Effector memory CD8-positive, alpha-beta T cell (primary cell): ENCODE measurements around the gene PHF21A.
A peak's percentile ranks its signal among the peaks of the same experiment; 100 is the strongest.

Source experiments
- ATAC-seq: fragments of 150-1000 bp; cut with Tn5 transposase; replicated peaks from 2 replicates; pipeline ENCODE4 v1.10.0; 2021; ENCODE audit warnings: mild to moderate bottlenecking, moderate library complexity
- DNase-seq, 3 experiments: peaks; one replicate each; pipeline ENCODE4 v3.0.0; 2021
- H3K27ac Mint-ChIP-seq, 2 donors: one replicate each; pipeline ENCODE4 v1.8.0; 2022; ENCODE audit warnings: mild to moderate bottlenecking in 2 of 2, mixed read lengths in 2 of 2, moderate library complexity in 2 of 2
- H3K27me3 Mint-ChIP-seq, 2 donors: one replicate each; pipeline ENCODE4 v1.8.0; 2022; ENCODE audit warnings: mixed read lengths in 2 of 2
- H3K36me3 Mint-ChIP-seq: one replicate; pipeline ENCODE4 v1.8.0; 2022; ENCODE audit warnings: mild to moderate bottlenecking, moderate library complexity, mixed read lengths; ENCODE audit not compliant: insufficient read depth
- H3K4me1 Mint-ChIP-seq, 2 donors: one replicate each; pipeline ENCODE4 v1.8.0; 2022; ENCODE audit warnings: low read depth in 2 of 2, mixed read lengths in 2 of 2
- H3K4me3 Mint-ChIP-seq, 2 donors: one replicate each; pipeline ENCODE4 v1.8.0; 2022; ENCODE audit warnings: mild to moderate bottlenecking in 2 of 2, mixed read lengths in 2 of 2, moderate library complexity in 2 of 2
- H3K9me3 Mint-ChIP-seq, 2 donors: one replicate each; pipeline ENCODE4 v1.8.0; 2022; ENCODE audit warnings: mixed read lengths in 2 of 2

PHF21A gene

DNA sequence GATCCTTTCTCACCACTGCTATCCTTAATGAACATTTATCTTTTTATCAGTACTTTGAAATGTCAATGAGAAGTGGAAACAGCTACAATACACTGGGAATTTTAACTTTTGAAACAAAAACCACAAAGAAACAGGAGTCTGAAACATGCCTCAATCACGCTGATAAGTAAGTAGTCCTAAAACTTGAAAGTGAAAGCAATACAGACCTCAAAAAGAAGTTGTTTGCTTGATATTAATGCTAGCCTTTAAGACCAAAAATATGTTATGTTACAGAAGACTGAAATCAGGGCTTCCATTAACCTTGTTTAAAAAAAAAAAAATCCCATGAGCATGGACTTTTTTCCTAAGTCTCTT lies 21.3 kb downstream of the PHF21A start:
- peak; percentile 62 for ATAC-seq
- H3K4me3 Mint-ChIP-seq: peak overlapping the region; percentile 71 to 80
- peaks cover 5% of the 10 kb centered on the region for H3K36me3 Mint-ChIP-seq
- peaks cover 41 to 68% of the 10 kb centered on the region in 2 donors for H3K4me1 Mint-ChIP-seq
- DNase-seq: no peak
- H3K27ac Mint-ChIP-seq: peak overlapping the region; percentile 91 to 93
- no peaks in the 10 kb centered on the region for H3K9me3 Mint-ChIP-seq
- no peaks in the 10 kb centered on the region for H3K27me3 Mint-ChIP-seq

DNA sequence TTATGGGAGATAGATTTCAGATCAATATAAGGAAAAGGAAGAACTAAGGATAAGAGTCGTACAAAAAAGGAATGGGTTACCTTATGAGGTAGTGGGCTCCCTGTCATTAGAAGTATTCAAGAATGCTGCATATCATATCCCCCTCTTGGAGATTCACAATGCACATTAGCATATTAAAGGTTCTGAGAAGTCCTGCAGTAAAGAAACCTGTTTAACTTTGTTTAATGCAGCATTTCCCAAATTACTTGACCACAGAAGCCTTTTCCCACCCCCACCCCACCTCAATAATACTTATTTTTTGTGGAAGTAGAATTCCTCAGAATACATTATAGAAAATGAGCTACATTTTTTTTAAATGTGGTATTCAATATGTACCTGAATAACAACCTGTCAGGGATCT lies 30.9 kb downstream of the PHF21A start:
- Mint-ChIP-seq H3K9me3 (no peaks in the 10 kb centered on the region), H3K4me1 (peaks cover 7 to 10% of the 10 kb centered on the region in 2 donors), H3K27ac (no peak overlapping the region), H3K27me3 (no peaks in the 10 kb centered on the region), H3K36me3 (peaks cover 29% of the 10 kb centered on the region), H3K4me3 (no peak overlapping the region)
- ATAC-seq (no peak), DNase-seq (no peak)

GRCh38 chr11:46079662-46080061 lies 41.6 kb downstream of the PHF21A start:
- no peak overlapping the region for H3K27ac Mint-ChIP-seq
- no peaks in the 10 kb centered on the region for H3K27me3 Mint-ChIP-seq
- no peak for ATAC-seq
- H3K4me3 Mint-ChIP-seq: no peak overlapping the region
- H3K9me3 Mint-ChIP-seq: no peaks in the 10 kb centered on the region
- peaks cover 4 to 8% of the 10 kb centered on the region in 2 donors for H3K4me1 Mint-ChIP-seq
- DNase-seq: no peak
- H3K36me3 Mint-ChIP-seq: peaks cover 36% of the 10 kb centered on the region

GRCh38 chr11:46075928-46076327 lies 45.3 kb downstream of the PHF21A start:
- peaks cover 32% of the 10 kb centered on the region for H3K36me3 Mint-ChIP-seq
- H3K4me1 Mint-ChIP-seq: peaks cover 11 to 19% of the 10 kb centered on the region in 2 donors

GRCh38 chr11:46075168-46075567 lies 46.1 kb downstream of the PHF21A start:
- Mint-ChIP-seq H3K27me3 (no peaks in the 10 kb centered on the region), H3K4me3 (no peak overlapping the region), H3K36me3 (peaks cover 33% of the 10 kb centered on the region), H3K9me3 (no peaks in the 10 kb centered on the region), H3K4me1 (peaks cover 11 to 19% of the 10 kb centered on the region in 2 donors), H3K27ac (no peak overlapping the region)
- ATAC-seq (no peak), DNase-seq (no peak)

More at GRCh38 chr11:46075928-46076327, 45.3 kb downstream of the PHF21A start:
- Mint-ChIP-seq H3K27me3 (no peaks in the 10 kb centered on the region), H3K27ac (no peak overlapping the region), H3K9me3 (no peaks in the 10 kb centered on the region), H3K4me3 (no peak overlapping the region)
- ATAC-seq: no peak
- DNase-seq: no peak

GRCh38 chr11:46073632-46074031 lies 47.6 kb downstream of the PHF21A start:
- Mint-ChIP-seq H3K4me3 (no peak overlapping the region), H3K27ac (no peak overlapping the region), H3K9me3 (no peaks in the 10 kb centered on the region), H3K36me3 (peaks cover 29% of the 10 kb centered on the region), H3K27me3 (no peaks in the 10 kb centered on the region), H3K4me1 (peaks cover 9 to 24% of the 10 kb centered on the region in 2 donors)
- no peak for DNase-seq
- ATAC-seq: no peak

DNA sequence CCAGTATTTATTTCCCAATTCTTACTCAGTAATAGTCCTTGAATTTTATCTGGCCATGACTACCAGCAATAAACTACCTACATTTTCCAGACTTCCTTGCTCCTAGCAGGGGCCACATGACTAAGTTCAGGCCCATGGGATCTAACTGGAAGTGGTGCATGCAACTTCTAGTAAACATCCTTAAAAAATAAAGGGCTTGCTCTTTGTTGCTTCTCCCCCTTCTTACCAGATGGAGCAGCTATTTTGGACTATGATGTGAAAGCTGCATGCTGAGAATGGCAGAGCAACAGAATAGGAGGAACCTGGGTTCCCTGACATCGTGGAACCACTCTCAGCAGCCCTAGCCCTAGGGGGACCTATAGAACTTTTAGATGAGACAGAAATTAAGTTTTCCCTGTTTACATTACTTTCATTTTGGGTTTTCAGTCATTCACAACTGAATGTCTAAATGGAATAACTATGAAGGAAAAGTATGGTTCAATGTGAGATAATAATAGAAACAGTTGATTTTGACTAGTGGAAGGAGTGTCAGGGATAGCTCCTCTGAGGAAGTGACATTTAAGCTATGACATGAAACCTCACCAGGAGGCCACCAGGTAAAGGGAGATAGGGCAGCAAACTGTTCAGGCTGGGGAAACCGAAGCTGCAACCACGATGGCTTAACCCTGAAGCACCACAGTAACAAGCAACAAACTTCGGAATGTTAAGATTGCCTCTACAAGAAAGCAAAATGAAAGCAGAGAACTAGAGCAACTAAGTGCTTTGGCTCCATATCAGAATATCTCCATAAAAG lies 48.9 kb downstream of the PHF21A start:
- H3K4me3 Mint-ChIP-seq: no peak overlapping the region
- peaks cover 8 to 22% of the 10 kb centered on the region in 2 donors for H3K4me1 Mint-ChIP-seq
- peaks cover 29% of the 10 kb centered on the region for H3K36me3 Mint-ChIP-seq
- H3K27me3 Mint-ChIP-seq: no peaks in the 10 kb centered on the region
- no peaks in the 10 kb centered on the region for H3K9me3 Mint-ChIP-seq
- DNase-seq (no peak), ATAC-seq (no peak)
- H3K27ac Mint-ChIP-seq: peak overlapping the region in 1 of 2 donors; percentile 21

DNA sequence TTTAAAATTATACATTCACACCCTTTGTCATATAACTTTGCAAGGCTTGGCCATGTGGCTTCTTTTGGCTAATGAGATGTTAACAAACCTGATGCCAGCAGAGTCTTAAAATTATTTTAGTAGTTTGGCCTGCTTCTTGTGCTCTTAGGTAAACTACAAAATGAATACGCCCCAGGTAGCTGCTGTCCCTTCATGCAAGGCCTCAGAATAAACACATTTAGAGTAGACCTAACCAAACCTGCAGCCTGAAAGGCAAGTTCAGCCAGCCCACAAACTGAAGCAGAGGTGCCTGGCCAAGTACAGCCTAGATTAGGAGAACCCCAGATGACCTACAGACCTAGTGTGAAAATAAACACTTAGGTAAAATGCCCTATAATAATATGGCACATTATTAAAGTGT lies 50.2 kb downstream of the PHF21A start:
- H3K27me3 Mint-ChIP-seq: no peaks in the 10 kb centered on the region
- H3K4me3 Mint-ChIP-seq: no peak overlapping the region
- no peaks in the 10 kb centered on the region for H3K9me3 Mint-ChIP-seq
- H3K27ac Mint-ChIP-seq: no peak overlapping the region
- H3K4me1 Mint-ChIP-seq: peaks cover 10 to 22% of the 10 kb centered on the region in 2 donors
- H3K36me3 Mint-ChIP-seq: peaks cover 32% of the 10 kb centered on the region
- DNase-seq (no peak), ATAC-seq (no peak)

DNA sequence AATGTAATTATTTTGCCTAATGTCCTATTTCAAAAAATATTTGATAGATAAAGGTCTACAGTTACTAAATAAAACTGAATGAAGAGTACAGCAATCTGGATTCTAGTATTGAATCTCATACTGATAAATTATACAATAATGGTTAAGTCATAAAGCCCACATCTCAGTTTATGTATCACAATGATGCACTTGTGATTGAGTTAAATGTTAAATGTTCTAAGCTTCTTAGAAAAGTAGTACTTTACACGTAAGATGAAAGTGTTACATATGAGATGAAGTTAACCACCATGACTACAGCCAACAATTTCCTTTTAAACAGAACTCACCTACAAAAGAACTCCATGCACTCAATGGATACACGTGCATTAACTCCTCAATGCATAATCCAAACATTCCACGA lies 51.7 kb downstream of the PHF21A start:
- no peak for ATAC-seq
- no peaks in the 10 kb centered on the region for H3K9me3 Mint-ChIP-seq
- peaks cover 15 to 22% of the 10 kb centered on the region in 2 donors for H3K4me1 Mint-ChIP-seq
- H3K4me3 Mint-ChIP-seq: no peak overlapping the region
- peaks cover 27% of the 10 kb centered on the region for H3K36me3 Mint-ChIP-seq
- H3K27me3 Mint-ChIP-seq: no peaks in the 10 kb centered on the region
- no peak overlapping the region for H3K27ac Mint-ChIP-seq
- no peak for DNase-seq

GRCh38 chr11:46066335-46066734 lies 54.9 kb downstream of the PHF21A start:
- Mint-ChIP-seq H3K27ac (no peak overlapping the region), H3K27me3 (no peaks in the 10 kb centered on the region), H3K36me3 (peaks cover 9% of the 10 kb centered on the region), H3K9me3 (no peaks in the 10 kb centered on the region), H3K4me1 (peaks cover 12 to 24% of the 10 kb centered on the region in 2 donors), H3K4me3 (no peak overlapping the region)
- DNase-seq (no peak), ATAC-seq (no peak)

DNA sequence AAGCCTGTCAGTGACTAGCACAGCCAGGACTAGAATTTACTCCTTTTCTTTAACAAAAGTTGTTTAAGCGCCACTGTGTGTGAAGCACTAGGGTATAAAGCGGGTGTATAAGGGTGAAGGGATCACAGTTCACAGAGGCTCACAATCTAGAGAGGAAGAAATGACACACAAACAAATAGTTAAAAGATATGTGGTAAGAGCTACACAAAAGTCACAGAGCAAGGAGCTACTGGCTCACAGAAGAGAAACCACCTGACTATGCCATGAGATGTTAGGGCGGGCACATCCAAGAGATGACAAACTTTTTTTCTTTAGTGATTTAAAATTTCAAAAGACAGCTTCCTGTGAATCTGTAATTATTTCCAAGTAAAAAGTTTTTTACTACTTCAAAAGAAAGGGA lies 55.6 kb downstream of the PHF21A start:
- peaks cover 14 to 28% of the 10 kb centered on the region in 2 donors for H3K4me1 Mint-ChIP-seq
- no peak overlapping the region for H3K4me3 Mint-ChIP-seq
- H3K36me3 Mint-ChIP-seq: peaks cover 6% of the 10 kb centered on the region

GRCh38 chr11:46064221-46064620 lies 57.0 kb downstream of the PHF21A start:
- H3K27me3 Mint-ChIP-seq: no peaks in the 10 kb centered on the region
- H3K9me3 Mint-ChIP-seq: no peaks in the 10 kb centered on the region
- no peak for ATAC-seq
- no peak for DNase-seq
- no peak overlapping the region for H3K27ac Mint-ChIP-seq
- H3K36me3 Mint-ChIP-seq: peaks cover 6% of the 10 kb centered on the region
- peaks cover 14 to 29% of the 10 kb centered on the region in 2 donors for H3K4me1 Mint-ChIP-seq
- H3K4me3 Mint-ChIP-seq: no peak overlapping the region

More for the DNA sequence above, 55.6 kb downstream of the PHF21A start:
- H3K27ac Mint-ChIP-seq: no peak overlapping the region
- no peaks in the 10 kb centered on the region for H3K27me3 Mint-ChIP-seq
- no peak for DNase-seq
- no peaks in the 10 kb centered on the region for H3K9me3 Mint-ChIP-seq
- no peak for ATAC-seq

DNA sequence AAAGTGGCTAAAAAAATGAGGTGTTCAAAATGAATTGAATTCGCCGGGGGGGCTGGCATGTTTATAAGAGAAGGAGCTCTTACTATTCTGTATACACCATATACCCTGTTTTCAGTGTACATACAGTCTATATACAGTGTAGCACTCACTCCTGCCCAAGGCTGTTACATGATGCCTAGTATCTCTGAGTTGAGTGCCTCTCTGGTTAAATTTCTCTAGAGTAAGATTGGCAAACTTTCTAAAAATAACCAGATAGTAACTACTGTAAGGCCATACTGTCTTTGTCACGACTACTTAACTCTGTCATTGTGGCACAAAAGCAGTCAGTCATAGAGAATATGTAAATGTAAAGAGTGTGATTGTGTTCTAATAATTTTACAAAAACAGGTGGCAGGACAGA lies 58.1 kb downstream of the PHF21A start:
- Mint-ChIP-seq H3K9me3 (no peaks in the 10 kb centered on the region), H3K4me3 (no peak overlapping the region), H3K27ac (no peak overlapping the region), H3K27me3 (no peaks in the 10 kb centered on the region), H3K4me1 (peaks cover 15 to 24% of the 10 kb centered on the region in 2 donors), H3K36me3 (peaks cover 6% of the 10 kb centered on the region)
- ATAC-seq (no peak), DNase-seq (no peak)

- no peaks in the 10 kb centered on the region for H3K27me3 Mint-ChIP-seq
- H3K27ac Mint-ChIP-seq: no peak overlapping the region
- ATAC-seq: no peak
These were observed 61.2 kb downstream of the PHF21A start for GRCh38 chr11:46060013-46060412.

More at GRCh38 chr11:46060013-46060412, 61.2 kb downstream of the PHF21A start:
- Mint-ChIP-seq H3K36me3 (no peaks in the 10 kb centered on the region), H3K4me3 (no peak overlapping the region), H3K9me3 (no peaks in the 10 kb centered on the region), H3K4me1 (peaks cover 8 to 22% of the 10 kb centered on the region in 2 donors)
- DNase-seq: no peak
